HG03060 (cell line): Measurements from ENCODE around the gene VAC14.

ENCODE experiments used
- ATAC-seq: cut with Tn5 transposase; IDR thresholded peaks from one replicate; pipeline ENCODE4 v1.9.1; 2021; ENCODE audit warnings: low read depth, moderate number of reproducible peaks; ENCODE audit not compliant: unreplicated experiment

The VAC14 gene

GRCh38 chr16:70765491-70765890 is 35.5 kb downstream of the VAC14 start:
- no peak for ATAC-seq

GRCh38 chr16:70764632-70765031 is 36.3 kb downstream of the VAC14 start:
- ATAC-seq: no peak

GRCh38 chr16:70760221-70760620 is 40.7 kb downstream of the VAC14 start:
- no peak for ATAC-seq

GRCh38 chr16:70759666-70760065 is 41.3 kb downstream of the VAC14 start:
- no peak for ATAC-seq

GRCh38 chr16:70758786-70759185 is 42.2 kb downstream of the VAC14 start:
- no peak for ATAC-seq

- no peak for ATAC-seq
These were observed 43.8 kb downstream of the VAC14 start for GRCh38 chr16:70757183-70757582.

- ATAC-seq: no peak
These were observed 44.9 kb downstream of the VAC14 start for GRCh38 chr16:70756071-70756470.

GRCh38 chr16:70754851-70755600 is 45.9 kb downstream of the VAC14 start:
- no peak for ATAC-seq

GRCh38 chr16:70754371-70754770 is 46.6 kb downstream of the VAC14 start:
- ATAC-seq: no peak

GRCh38 chr16:70753694-70754325 is 47.1 kb downstream of the VAC14 start:
- no peak for ATAC-seq

GRCh38 chr16:70753228-70753627 is 47.7 kb downstream of the VAC14 start:
- no peak for ATAC-seq

- no peak for ATAC-seq
These were observed 48.5 kb downstream of the VAC14 start for GRCh38 chr16:70752426-70752825.

- no peak for ATAC-seq
These were observed 49.4 kb downstream of the VAC14 start for GRCh38 chr16:70751593-70751992.

- no peak for ATAC-seq
These were observed 50.0 kb downstream of the VAC14 start for GRCh38 chr16:70750893-70751467.

GRCh38 chr16:70749681-70750601 is 51.0 kb downstream of the VAC14 start:
- ATAC-seq: no peak

GRCh38 chr16:70749006-70749678 is 51.8 kb downstream of the VAC14 start:
- ATAC-seq: no peak

- no peak for ATAC-seq
These were observed 53.0 kb downstream of the VAC14 start for GRCh38 chr16:70747703-70748631.

- no peak for ATAC-seq
These were observed 54.1 kb downstream of the VAC14 start for GRCh38 chr16:70746708-70747424.
